Erythroblast (primary cell): Measurements from ENCODE around the gene MAP2K4.

Experiments
- GATA1 ChIP-seq: IDR thresholded peaks from 2 replicates; pipeline ENCODE4 v1.6.1; 2011; ENCODE audit warnings: low read depth, mild to moderate bottlenecking, control low read depth, low read length, moderate library complexity
- POLR2A ChIP-seq: IDR thresholded peaks from 2 replicates; pipeline ENCODE4 v1.6.1; 2011; ENCODE audit warnings: mild to moderate bottlenecking, low read length

GRCh38 chr17:12107905-12108304 lies 87.2 kb downstream of the MAP2K4 start:
- TF ChIP-seq POLR2A (no peak), GATA1 (no peak)
